Ovary (tissue), 3 donors: ENCODE results near the gene NSMF.

ENCODE experiments used
- EP300 ChIP-seq: sonication (generic); formaldehyde crosslinking; IDR thresholded peaks from one replicate; pipeline ENCODE4 v1.6.1; 2017; ENCODE audit warnings: antibody characterized with exemption
- POLR2A ChIP-seq: fragments of 450-650 bp; IDR thresholded peaks from one replicate; pipeline ENCODE4 v1.6.1; 2017; ENCODE audit warnings: antibody characterized with exemption, mild to moderate bottlenecking, moderate library complexity
- TF ChIP-seq, protein P1 (sequence below), 3 donors: fragments of 450-650 bp in 2 of 3; fragments of 200-600 bp in 1 of 3; IDR thresholded peaks; one replicate each; pipeline versions ENCODE4 v1.5.1 to v1.8.0; 2016 to 2022; ENCODE audit warnings: antibody characterized with exemption in 3 of 3, mild to moderate bottlenecking in 1 of 3
- donor health status: DM: no; HTN: no; CAD: no.

GRCh38 chr9:137467896-137468295 lies 8.8 kb upstream of the NSMF start:
- TF ChIP-seq, protein P1, sequence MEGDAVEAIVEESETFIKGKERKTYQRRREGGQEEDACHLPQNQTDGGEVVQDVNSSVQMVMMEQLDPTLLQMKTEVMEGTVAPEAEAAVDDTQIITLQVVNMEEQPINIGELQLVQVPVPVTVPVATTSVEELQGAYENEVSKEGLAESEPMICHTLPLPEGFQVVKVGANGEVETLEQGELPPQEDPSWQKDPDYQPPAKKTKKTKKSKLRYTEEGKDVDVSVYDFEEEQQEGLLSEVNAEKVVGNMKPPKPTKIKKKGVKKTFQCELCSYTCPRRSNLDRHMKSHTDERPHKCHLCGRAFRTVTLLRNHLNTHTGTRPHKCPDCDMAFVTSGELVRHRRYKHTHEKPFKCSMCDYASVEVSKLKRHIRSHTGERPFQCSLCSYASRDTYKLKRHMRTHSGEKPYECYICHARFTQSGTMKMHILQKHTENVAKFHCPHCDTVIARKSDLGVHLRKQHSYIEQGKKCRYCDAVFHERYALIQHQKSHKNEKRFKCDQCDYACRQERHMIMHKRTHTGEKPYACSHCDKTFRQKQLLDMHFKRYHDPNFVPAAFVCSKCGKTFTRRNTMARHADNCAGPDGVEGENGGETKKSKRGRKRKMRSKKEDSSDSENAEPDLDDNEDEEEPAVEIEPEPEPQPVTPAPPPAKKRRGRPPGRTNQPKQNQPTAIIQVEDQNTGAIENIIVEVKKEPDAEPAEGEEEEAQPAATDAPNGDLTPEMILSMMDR (IDR thresholded peaks at IDR 0.05), result no peak
- TF ChIP-seq EP300 (no peak), POLR2A (no peak)
